Endodermal cell (in vitro differentiated cells): ENCODE data around the gene RNF125. TPM values are rescaled to one million over a fixed set of nuclear protein-coding genes. Genes with fewer than 3 reads are reported as not detected.

Experiments used
- DNase-seq: peaks from one replicate; pipeline ENCODE4 v3.0.0-alpha.2; 2017
- H3K27ac ChIP-seq: 2 replicates; pipeline ENCODE4 v1.5.1; 2013; ENCODE audit warnings: mild to moderate bottlenecking, low read depth, low read length, moderate library complexity
- H3K27me3 ChIP-seq: 2 replicates; pipeline ENCODE4 v1.6.1; 2013; ENCODE audit warnings: mild to moderate bottlenecking, low read length, moderate library complexity; ENCODE audit not compliant: insufficient read depth, control insufficient read depth, poor library complexity, severe bottlenecking
- H3K36me3 ChIP-seq: 2 replicates; pipeline ENCODE4 v1.7.0; 2013; ENCODE audit warnings: mild to moderate bottlenecking, low read length, moderate library complexity; ENCODE audit not compliant: control insufficient read depth, insufficient read depth
- H3K4me1 ChIP-seq: one replicate; pipeline ENCODE4 v1.7.0; 2013; ENCODE audit warnings: low read length; ENCODE audit not compliant: control insufficient read depth, insufficient read depth
- H3K4me3 ChIP-seq: 2 replicates; pipeline ENCODE4 v1.5.1; 2013; ENCODE audit warnings: mild to moderate bottlenecking, low read length, moderate library complexity
- H3K9ac ChIP-seq: 2 replicates; pipeline ENCODE4 v1.6.1; 2013; ENCODE audit warnings: mild to moderate bottlenecking, low read length, moderate library complexity; ENCODE audit not compliant: poor library complexity, severe bottlenecking; ENCODE audit errors: extremely low read depth
- H3K9me3 ChIP-seq: 2 replicates; pipeline ENCODE4 v1.6.1; 2013; ENCODE audit warnings: mild to moderate bottlenecking, low read length, moderate library complexity; ENCODE audit not compliant: control insufficient read depth
- H3K27ac Mint-ChIP-seq: 2 replicates; pipeline ENCODE4 v1.8.0; 2020; ENCODE audit warnings: mixed read lengths
- H3K27me3 Mint-ChIP-seq: 2 replicates; pipeline ENCODE4 v1.8.0; 2021; ENCODE audit warnings: mild to moderate bottlenecking, mixed read lengths; ENCODE audit not compliant: insufficient read depth
- H3K36me3 Mint-ChIP-seq: 2 replicates; pipeline ENCODE4 v1.8.0; 2020; ENCODE audit warnings: low read depth, mixed read lengths
- H3K4me1 Mint-ChIP-seq: 2 replicates; pipeline ENCODE4 v1.8.0; 2020; ENCODE audit warnings: mixed read lengths
- H3K4me3 Mint-ChIP-seq: 2 replicates; pipeline ENCODE4 v1.8.0; 2020; ENCODE audit warnings: mild to moderate bottlenecking, moderate library complexity, mixed read lengths
- H3K9me3 Mint-ChIP-seq: 2 replicates; pipeline ENCODE4 v1.8.0; 2020; ENCODE audit warnings: mild to moderate bottlenecking, mixed read lengths
- CTCF ChIP-seq: fragments of 200-600 bp; sonication (generic); conservative IDR thresholded peaks from 2 replicates; pipeline ENCODE4 v1.5.0; 2021; ENCODE audit warnings: antibody characterized with exemption, mild to moderate bottlenecking
- WGBS, 2 experiments: methylation state at CpG; one replicate each; pipeline versions ENCODE4 v1.1.5 to v1.1.7; 2013; ENCODE audit warnings: missing lambda C conversion rate in 2 of 2, mixed read lengths in 1 of 2; ENCODE audit not compliant: insufficient coverage in 1 of 2, insufficient read length in 1 of 2; 5-methylcytosine and 5-hydroxymethylcytosine counted together
- total RNA-seq, 2 donors: library from RNA; stranded (reverse); fragmentation: NEBNext Ultra II Directional in 1 of 2; extraction: Animal tissue kit (Norgen Biotek cat#: 25700) in 1 of 2; gene quantifications; 2 replicates in 1 of 2; 3 replicates in 1 of 2; pipeline ENCODE4 v1.2.1, GENCODE V29; 2021

The RNF125 gene
- total RNA-seq, 2 donors from 2014 or later, result 19.3 to 29.3 TPM

- Histone ChIP-seq H3K9ac (peak overlapping the region; percentile 92), H3K9me3 (no peaks in the 10 kb centered on the region), H3K4me3 (peak overlapping the region; percentile 88), H3K36me3 (peaks cover 22% of the 10 kb centered on the region), H3K4me1 (peaks cover 2% of the 10 kb centered on the region), H3K27ac (peak overlapping the region; percentile 99), H3K27me3 (no peaks in the 10 kb centered on the region)
- DNase-seq, result no peak
- Mint-ChIP-seq H3K4me1 (peaks cover 11% of the 10 kb centered on the region), H3K36me3 (peaks cover 24% of the 10 kb centered on the region), H3K27ac (peak overlapping the region; percentile 96), H3K9me3 (no peaks in the 10 kb centered on the region), H3K4me3 (peak overlapping the region; percentile 89), H3K27me3 (no peaks in the 10 kb centered on the region)
- 47 to 55% methylated on average over 3 to 6 of the region's 7 CpGs for WGBS, 2 experiments
- TF ChIP-seq CTCF, result no peak
Measured at GRCh38 chr18:32091325-32091723, 72.7 kb downstream of the RNF125 start.

GRCh38 chr18:32091724-32092421 lies 73.2 kb downstream of the RNF125 start, which contains the start of gene RNF138:
RNF138 (plus strand) TSS chr18:32091874; CDS start chr18:32092777, 903 bp downstream.
- Mint-ChIP-seq H3K27ac (peak within 1 kb of the TSS; percentile 98), H3K4me1 (peaks cover 11% of the 10 kb centered on the region), H3K36me3 (peaks cover 28% of the 10 kb centered on the region), H3K9me3 (no peaks in the 10 kb centered on the region), H3K4me3 (peak within 1 kb of the TSS; percentile 89), H3K27me3 (no peaks in the 10 kb centered on the region)
- peak within 1 kb of the TSS; percentile 92 for H3K9ac ChIP-seq
- peaks cover 24% of the 10 kb centered on the region for H3K36me3 ChIP-seq
- TF ChIP-seq CTCF, result no peak
- WGBS, 2 experiments, result 0% methylated on average over 41 to 75 of the region's 75 CpGs
- H3K27ac ChIP-seq, result peak within 1 kb of the TSS; percentile 99
- H3K9me3 ChIP-seq, result no peaks in the 10 kb centered on the region
- peaks cover 2% of the 10 kb centered on the region for H3K4me1 ChIP-seq
- peak within 1 kb of the TSS; percentile 88 for H3K4me3 ChIP-seq
- H3K27me3 ChIP-seq, result no peaks in the 10 kb centered on the region
- DNase-seq, result peak; percentile 93

- peak overlapping the region; percentile 89 for H3K4me3 Mint-ChIP-seq
- H3K9me3 Mint-ChIP-seq, result no peaks in the 10 kb centered on the region
- WGBS, 2 experiments, result 0 to 1% methylated on average over 12 to 77 of the region's 77 CpGs
- peaks cover 2% of the 10 kb centered on the region for H3K4me1 ChIP-seq
- H3K9me3 ChIP-seq, result no peaks in the 10 kb centered on the region
- H3K27me3 Mint-ChIP-seq, result no peaks in the 10 kb centered on the region
- H3K27ac ChIP-seq, result peak overlapping the region; percentile 99
- peaks cover 11% of the 10 kb centered on the region for H3K4me1 Mint-ChIP-seq
- H3K27ac Mint-ChIP-seq, result peak overlapping the region; percentile 98
- peak overlapping the region; percentile 92 for H3K9ac ChIP-seq
- peak; percentile 99 for DNase-seq
- H3K4me3 ChIP-seq, result peak overlapping the region; percentile 88
- H3K27me3 ChIP-seq, result no peaks in the 10 kb centered on the region
- H3K36me3 ChIP-seq, result peaks cover 24% of the 10 kb centered on the region
- peaks cover 30% of the 10 kb centered on the region for H3K36me3 Mint-ChIP-seq
- TF ChIP-seq CTCF, result no peak
Measured at GRCh38 chr18:32092422-32093101, 73.9 kb downstream of the RNF125 start.
